GM21717 (cell line): ENCODE data around the gene E2F4.

Experiments used
- ATAC-seq: cut with Tn5 transposase; IDR thresholded peaks from one replicate; pipeline ENCODE4 v1.9.1; 2021; ENCODE audit warnings: mild to moderate bottlenecking, moderate library complexity; ENCODE audit not compliant: unreplicated experiment

The E2F4 gene

GRCh38 chr16:67247192-67248072, 55.5 kb downstream of the E2F4 start, which contains the start of gene FHOD1:
Gene FHOD1 (minus strand): TSS chr16:67247481. CDS start chr16:67247410, 71 bp downstream.
- ATAC-seq: peak; percentile 49

DNA sequence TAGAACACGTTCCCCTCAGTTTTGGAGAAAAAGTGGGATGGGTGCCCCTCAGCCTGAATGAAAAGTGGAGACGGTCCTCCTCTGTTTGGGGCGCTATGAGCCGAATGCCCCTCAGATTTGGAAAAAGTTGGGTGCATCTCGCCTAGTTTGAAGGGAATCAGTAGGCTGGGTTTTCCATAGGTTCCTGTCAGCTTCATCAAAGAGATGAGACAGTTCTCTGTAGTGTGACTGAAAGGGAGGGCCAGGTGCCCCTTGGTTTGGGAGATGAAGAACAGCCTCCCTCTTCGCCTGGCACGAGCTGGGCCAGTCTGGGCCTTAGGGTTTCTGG, 56.1 kb downstream of the E2F4 start:
- no peak for ATAC-seq
